SU-DHL-6 (cell line): ENCODE data around the gene CUL9.

ENCODE experiments used
- EZH2phosphoT487 ChIP-seq: fragments of 200-600 bp; sonication (generic), shearing (Covaris generic); conservative IDR thresholded peaks from 2 replicates; pipeline ENCODE4 v1.6.1; 2018; ENCODE audit warnings: mild to moderate bottlenecking, antibody characterized with exemption, low read length, moderate library complexity, mixed read lengths
- TF ChIP-seq, protein P1 (sequence below): fragments of 200-600 bp; sonication (generic); IDR thresholded peaks from one replicate; pipeline ENCODE4 v1.5.1; 2017; ENCODE audit warnings: antibody characterized with exemption, mild to moderate bottlenecking, low read length, moderate library complexity; ENCODE audit not compliant: insufficient read depth, poor library complexity, severe bottlenecking

DNA sequence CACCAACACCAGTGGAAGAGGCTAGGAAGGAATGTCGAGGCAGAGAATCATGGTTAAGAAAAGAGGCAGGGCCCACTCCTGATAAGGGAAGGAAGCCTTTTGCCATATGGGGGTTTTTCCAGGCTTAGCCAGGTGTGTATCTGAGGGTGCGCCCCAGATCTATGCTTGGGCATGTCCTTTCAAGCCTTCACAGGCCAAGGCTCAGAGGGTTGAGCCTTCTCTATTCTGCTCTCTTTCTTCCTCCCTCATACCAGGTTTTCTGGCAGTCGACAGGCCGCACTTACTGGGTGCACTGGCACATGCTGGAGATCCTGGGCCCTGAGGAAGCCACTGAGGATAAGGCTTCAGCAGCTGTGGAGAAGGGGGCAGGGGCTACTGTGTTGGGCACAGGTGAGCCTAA is 4.7 kb downstream of the CUL9 start:
- TF ChIP-seq, protein P1, sequence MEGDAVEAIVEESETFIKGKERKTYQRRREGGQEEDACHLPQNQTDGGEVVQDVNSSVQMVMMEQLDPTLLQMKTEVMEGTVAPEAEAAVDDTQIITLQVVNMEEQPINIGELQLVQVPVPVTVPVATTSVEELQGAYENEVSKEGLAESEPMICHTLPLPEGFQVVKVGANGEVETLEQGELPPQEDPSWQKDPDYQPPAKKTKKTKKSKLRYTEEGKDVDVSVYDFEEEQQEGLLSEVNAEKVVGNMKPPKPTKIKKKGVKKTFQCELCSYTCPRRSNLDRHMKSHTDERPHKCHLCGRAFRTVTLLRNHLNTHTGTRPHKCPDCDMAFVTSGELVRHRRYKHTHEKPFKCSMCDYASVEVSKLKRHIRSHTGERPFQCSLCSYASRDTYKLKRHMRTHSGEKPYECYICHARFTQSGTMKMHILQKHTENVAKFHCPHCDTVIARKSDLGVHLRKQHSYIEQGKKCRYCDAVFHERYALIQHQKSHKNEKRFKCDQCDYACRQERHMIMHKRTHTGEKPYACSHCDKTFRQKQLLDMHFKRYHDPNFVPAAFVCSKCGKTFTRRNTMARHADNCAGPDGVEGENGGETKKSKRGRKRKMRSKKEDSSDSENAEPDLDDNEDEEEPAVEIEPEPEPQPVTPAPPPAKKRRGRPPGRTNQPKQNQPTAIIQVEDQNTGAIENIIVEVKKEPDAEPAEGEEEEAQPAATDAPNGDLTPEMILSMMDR, result no peak
- no peak for TF ChIP-seq EZH2phosphoT487
